ENCODE data around the gene NYNRIN. TPM values are rescaled to one million over a fixed set of nuclear protein-coding genes. Genes with fewer than 3 reads are reported as not detected.

Gene NYNRIN
- total RNA-seq, 1 experiment from 2014 or later, result 0.27 TPM

GRCh38 chr14:24436355-24437019, 37.7 kb downstream of the NYNRIN start:
- peak; percentile 50 for DNase-seq (ENCODE audit: low read depth, low spot score)
- POLR2A ChIA-PET, result interaction anchor here (1.1 to 1.9 kb wide), 6 partner anchors 71 to 166 kb away, joined by 3 to 9 read pairs (median 3); partner anchors contain the start of gene RABGGTA
- H3K27ac ChIP-seq (ENCODE audit: low read depth, low read length), result no peak overlapping the region
- peak; percentile 63 for ATAC-seq
- H3K9me2 ChIP-seq (ENCODE audit: insufficient read depth), result no peaks in the 10 kb centered on the region
- intact Hi-C loops (cut with micrococcal nuclease), result loop anchor here (1.0 to 10.0 kb wide), 4 partner anchors 71 to 422 kb away; partner anchors contain the start of genes CHMP4A and MDP1
- no peak overlapping the region for H2AFZ ChIP-seq (ENCODE audit: low read depth, low read length, poor library complexity, severe bottlenecking)
- no peaks in the 10 kb centered on the region for H3K9me3 ChIP-seq (ENCODE audit: control insufficient read depth in 1 of 2, insufficient read depth in 1 of 2, low read depth in 1 of 2, low read length in 2 of 2)
- peaks cover 27 to 39% of the 10 kb centered on the region in 2 experiments; a peak in 3 of 4 replicates for H3K36me3 ChIP-seq (ENCODE audit: control insufficient read depth in 1 of 2, insufficient read depth in 2 of 2, low read length in 2 of 2)
- H3K4me2 ChIP-seq (ENCODE audit: low read length), result no peak overlapping the region
- H3K4me3 ChIP-seq (replicated peaks in 1 of 2; ENCODE audit: low read depth in 1 of 2, low read length in 2 of 2), result no peak overlapping the region
- H3K27me3 ChIP-seq (ENCODE audit: insufficient read depth, low read length), result no peaks in the 10 kb centered on the region
- H3K79me2 ChIP-seq (ENCODE audit: insufficient read depth, low read length), result peaks cover 19% of the 10 kb centered on the region
- H3K9ac ChIP-seq (ENCODE audit: low read length), result no peak overlapping the region
- BruUV-seq (replicated peaks), result no TSS peak
- RAD21 ChIA-PET (ENCODE audit: low non-redundant PET in 1 of 2, low total read pairs in 2 of 2, uncharacterized antibody in 2 of 2, unreplicated experiment in 2 of 2), result interaction anchor here in 1 of 2 experiments (1.0 kb wide), 1 partner anchor 103 kb away, joined by 4 read pairs; no protein-coding TSS in a partner anchor
- peaks cover 6 to 14% of the 10 kb centered on the region in 2 experiments for H3K4me1 ChIP-seq (ENCODE audit: control insufficient read depth in 1 of 2, insufficient read depth in 2 of 2, low read length in 2 of 2)
- no peak for TF ChIP-seq ATF3 (IDR thresholded peaks at IDR 0.05)
- TF ChIP-seq EZH2phosphoT487 (IDR thresholded peaks at IDR 0.05; ENCODE audit: borderline replicate concordance), result no peak
- TF ChIP-seq CTCF (IDR thresholded peaks at IDR 0.05 in 2 of 3, conservative IDR thresholded peaks at IDR 0.05 in 1 of 3; ENCODE audit: borderline replicate concordance in 1 of 3, insufficient read depth in 1 of 3, low read depth in 2 of 3, low read length in 2 of 3), result peak; percentile 79 to 86 (median 80)
- TF ChIP-seq RAD21 (IDR thresholded peaks at IDR 0.05; ENCODE audit: low read depth), result peak; percentile 79
- no peak for TF ChIP-seq REST (IDR thresholded peaks at IDR 0.05; ENCODE audit: low read depth)
- TF ChIP-seq CBX3 (IDR thresholded peaks at IDR 0.05; ENCODE audit: low read depth), result no peak
- CTCF ChIA-PET, result interaction anchor here (0.5 to 4.6 kb wide), 11 partner anchors 30 to 217 kb away, joined by 3 to 82 read pairs (median 7); partner anchors contain the start of genes CIDEB and TINF2
- H4K20me1 ChIP-seq (ENCODE audit: insufficient read depth), result no peaks in the 10 kb centered on the region

Data from HCT116 (cell line).